ENCODE results near the gene CTNNA2. TPM values are rescaled to one million over a fixed set of nuclear protein-coding genes. Genes with fewer than 3 reads are reported as not detected.

The CTNNA2 gene
- total RNA-seq, 1 donor from 2014 or later, result not detected

DNA sequence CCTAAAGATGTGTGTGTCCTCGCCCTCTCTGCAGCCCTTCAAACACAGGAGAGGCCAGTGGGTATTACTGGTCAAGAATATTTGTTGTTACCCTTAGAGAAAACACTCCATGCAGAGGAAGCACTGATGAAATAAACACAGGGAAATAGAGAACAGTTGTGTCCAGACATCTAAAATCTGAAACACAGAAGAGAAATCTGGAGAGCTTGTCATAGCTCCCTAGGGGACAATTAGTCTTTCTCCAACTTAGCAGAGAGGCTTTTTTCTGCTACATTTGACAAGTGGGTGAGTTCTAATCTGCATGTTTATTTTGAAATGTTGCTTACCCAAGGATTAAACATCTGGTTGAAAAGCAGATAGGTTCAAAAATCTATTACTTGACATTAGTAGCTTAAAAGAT lies 190.1 kb downstream of the CTNNA2 start:
- intact Hi-C loops (cut with DNase I), result no loop called here
- no peak overlapping the region for H3K27ac ChIP-seq
- no peak for TF ChIP-seq CTCF (IDR thresholded peaks at IDR 0.05)
- H3K4me1 ChIP-seq, result no peaks in the 10 kb centered on the region
- H3K9me3 ChIP-seq, result no peaks in the 10 kb centered on the region
- ATAC-seq, result no peak
- H3K27me3 ChIP-seq, result no peaks in the 10 kb centered on the region
- DNase-seq, result no peak
- H3K4me3 ChIP-seq, result no peak overlapping the region
- no peaks in the 10 kb centered on the region for H3K36me3 ChIP-seq

DNA sequence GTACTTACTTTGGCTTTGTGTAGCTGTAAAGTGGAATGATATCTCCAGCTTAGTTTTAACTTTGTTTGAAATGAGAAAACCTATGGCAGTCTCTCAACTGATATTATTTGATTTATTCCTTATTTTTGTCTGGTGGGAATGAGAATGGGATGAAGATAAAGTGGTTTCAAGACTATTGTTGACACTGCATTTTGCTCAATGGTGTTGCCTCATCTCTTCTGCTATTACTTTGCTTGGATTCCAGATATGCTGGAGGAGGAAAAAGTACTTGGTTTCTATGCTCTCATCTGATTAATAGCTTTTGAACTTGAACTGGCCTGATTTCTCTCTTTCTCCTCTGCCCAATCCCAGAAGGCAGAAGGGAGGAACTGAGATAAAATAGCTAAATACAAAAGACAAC lies 198.2 kb downstream of the CTNNA2 start:
- no peak overlapping the region for H3K4me3 ChIP-seq
- intact Hi-C loops (cut with DNase I), result no loop called here
- no peaks in the 10 kb centered on the region for H3K27me3 ChIP-seq
- H3K4me1 ChIP-seq, result no peaks in the 10 kb centered on the region
- no peak overlapping the region for H3K27ac ChIP-seq
- H3K36me3 ChIP-seq, result no peaks in the 10 kb centered on the region
- TF ChIP-seq CTCF (IDR thresholded peaks at IDR 0.05), result no peak
- DNase-seq (no peak), ATAC-seq (no peak)
- H3K9me3 ChIP-seq, result no peaks in the 10 kb centered on the region

DNA sequence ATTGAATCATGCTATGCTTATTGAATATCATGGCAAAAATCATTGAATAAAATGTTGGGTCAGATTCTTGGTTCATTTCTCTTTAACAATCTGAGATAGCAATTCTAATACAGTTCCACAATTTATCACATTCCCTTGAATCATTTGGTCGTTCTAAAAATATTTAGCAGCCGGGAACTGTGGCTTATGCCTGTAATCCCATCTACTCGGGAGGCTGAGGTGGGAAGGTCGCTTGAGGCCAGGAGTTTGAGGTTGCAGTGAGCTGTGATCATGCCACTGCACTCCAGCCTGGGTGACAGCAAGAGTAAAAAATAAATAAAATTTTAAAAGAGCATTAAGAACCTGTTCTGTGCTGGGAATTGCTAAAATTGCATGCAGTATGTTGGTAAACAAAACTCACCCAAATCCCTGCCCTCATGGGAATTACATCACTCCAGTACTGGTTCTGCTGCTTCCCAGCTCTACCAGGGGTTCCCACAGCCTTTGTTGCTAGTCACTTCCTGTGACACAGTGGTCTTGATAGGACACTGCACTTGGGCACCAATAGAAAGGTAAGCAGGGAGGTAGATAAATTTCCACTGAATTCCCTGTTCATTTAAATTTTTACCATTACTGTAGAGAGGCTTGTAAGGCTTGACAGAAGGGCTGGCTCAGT lies 200.4 kb downstream of the CTNNA2 start:
- no peaks in the 10 kb centered on the region for H3K4me1 ChIP-seq
- intact Hi-C loops (cut with DNase I), result no loop called here
- no peak overlapping the region for H3K27ac ChIP-seq
- DNase-seq (no peak), ATAC-seq (no peak)
- no peaks in the 10 kb centered on the region for H3K9me3 ChIP-seq
- H3K27me3 ChIP-seq, result no peaks in the 10 kb centered on the region
- TF ChIP-seq CTCF (IDR thresholded peaks at IDR 0.05), result no peak
- H3K4me3 ChIP-seq, result no peak overlapping the region
- H3K36me3 ChIP-seq, result no peaks in the 10 kb centered on the region

GRCh38 chr2:79714283-79714682 lies 201.4 kb downstream of the CTNNA2 start:
- DNase-seq (no peak), ATAC-seq (no peak)
- H3K9me3 ChIP-seq, result no peaks in the 10 kb centered on the region
- H3K27me3 ChIP-seq, result no peaks in the 10 kb centered on the region
- intact Hi-C loops (cut with DNase I), result no loop called here
- H3K27ac ChIP-seq, result no peak overlapping the region
- H3K4me3 ChIP-seq, result no peak overlapping the region
- no peaks in the 10 kb centered on the region for H3K36me3 ChIP-seq
- no peak for TF ChIP-seq CTCF (IDR thresholded peaks at IDR 0.05)
- H3K4me1 ChIP-seq, result no peaks in the 10 kb centered on the region

GRCh38 chr2:79715338-79715737 lies 202.5 kb downstream of the CTNNA2 start:
- intact Hi-C loops (cut with DNase I), result no loop called here
- TF ChIP-seq CTCF (IDR thresholded peaks at IDR 0.05), result no peak
- no peak overlapping the region for H3K27ac ChIP-seq
- no peaks in the 10 kb centered on the region for H3K9me3 ChIP-seq
- no peaks in the 10 kb centered on the region for H3K27me3 ChIP-seq
- ATAC-seq (no peak), DNase-seq (no peak)
- H3K36me3 ChIP-seq, result no peaks in the 10 kb centered on the region
- H3K4me1 ChIP-seq, result no peaks in the 10 kb centered on the region
- H3K4me3 ChIP-seq, result no peak overlapping the region

DNA sequence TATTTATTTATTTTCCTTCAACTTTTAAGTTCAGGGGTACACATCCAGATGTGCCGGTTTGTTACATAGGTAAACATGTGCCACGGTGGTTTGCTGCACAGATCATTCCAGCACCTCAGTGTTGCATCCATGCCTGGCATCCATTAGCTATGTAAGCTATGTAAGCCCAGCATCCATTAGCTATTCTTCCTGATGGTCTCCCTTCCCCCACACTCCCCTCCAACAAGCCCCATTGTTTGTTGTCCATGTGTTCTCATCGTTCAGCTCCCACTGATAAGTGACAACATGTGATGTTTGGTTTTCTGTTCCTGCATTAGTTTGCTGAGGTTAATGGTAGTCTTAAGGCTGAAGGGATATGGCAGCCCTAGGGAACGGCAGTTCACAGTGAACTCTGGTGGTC lies 203.4 kb downstream of the CTNNA2 start:
- ATAC-seq (no peak), DNase-seq (no peak)
- no peaks in the 10 kb centered on the region for H3K4me1 ChIP-seq
- no peak overlapping the region for H3K4me3 ChIP-seq
- no peak overlapping the region for H3K27ac ChIP-seq
- no peaks in the 10 kb centered on the region for H3K36me3 ChIP-seq
- H3K27me3 ChIP-seq, result no peaks in the 10 kb centered on the region
- intact Hi-C loops (cut with DNase I), result no loop called here
- no peak for TF ChIP-seq CTCF (IDR thresholded peaks at IDR 0.05)
- H3K9me3 ChIP-seq, result no peaks in the 10 kb centered on the region

Data from upper lobe of right lung (tissue), 1 donor.